ENCODE data around the gene HUNK.

Gene HUNK

DNA sequence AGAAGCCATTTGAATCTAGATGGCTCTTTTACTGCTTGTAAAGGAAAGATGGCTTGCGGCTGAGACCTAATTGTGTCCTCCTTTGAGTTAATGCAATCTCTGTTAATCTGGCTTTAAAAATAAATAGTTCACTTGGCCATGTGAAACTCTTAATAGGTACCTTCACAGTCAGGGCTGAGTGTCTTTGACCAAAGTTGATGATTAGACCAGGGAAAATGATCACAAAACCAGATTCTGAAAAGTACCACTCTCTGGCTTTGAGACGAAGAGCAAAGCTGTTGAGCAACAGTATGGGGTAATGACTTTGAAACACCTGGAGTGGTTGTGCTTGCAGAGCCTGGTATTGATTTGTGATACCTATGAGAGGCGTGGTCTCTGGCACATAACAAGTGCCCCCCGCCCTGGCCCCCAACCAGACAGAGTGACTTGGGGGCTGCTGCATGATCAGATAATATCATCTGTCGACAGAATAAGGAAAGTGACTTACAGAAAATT, 4.7 kb downstream of the HUNK start:
- DNase-seq (ENCODE audit: low read depth in 2 of 2), result no peak
- no peak overlapping the region for H3K4me3 ChIP-seq (replicated peaks in 1 of 2; ENCODE audit: low read depth in 2 of 2, low read length in 2 of 2)
- no peak for TF ChIP-seq CTCF (IDR thresholded peaks at IDR 0.05; ENCODE audit: low read depth, low read length)

DNA sequence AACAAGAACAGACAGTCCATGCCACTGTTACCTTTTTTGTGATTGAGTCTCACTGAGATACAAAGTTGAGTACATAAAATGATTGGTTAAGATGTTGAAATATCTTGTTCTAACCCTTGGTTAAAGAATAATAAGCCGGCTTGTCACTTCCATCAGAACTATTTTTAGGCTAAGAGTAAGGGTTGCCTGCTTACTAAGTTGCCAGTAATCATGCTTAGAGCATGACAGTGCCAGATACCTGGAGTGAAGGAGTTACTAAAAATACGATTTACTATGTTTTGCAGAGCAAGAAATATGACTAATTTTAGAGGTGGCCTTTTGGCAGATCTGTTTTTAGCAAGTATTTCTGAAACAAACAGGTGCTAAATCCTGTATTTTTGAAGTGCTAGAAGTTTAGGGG, 6.0 kb downstream of the HUNK start:
- no peak for TF ChIP-seq CTCF (IDR thresholded peaks at IDR 0.05; ENCODE audit: low read depth, low read length)
- H3K4me3 ChIP-seq (replicated peaks in 1 of 2; ENCODE audit: low read depth in 2 of 2, low read length in 2 of 2), result no peak overlapping the region
- no peak for DNase-seq (ENCODE audit: low read depth in 2 of 2)

DNA sequence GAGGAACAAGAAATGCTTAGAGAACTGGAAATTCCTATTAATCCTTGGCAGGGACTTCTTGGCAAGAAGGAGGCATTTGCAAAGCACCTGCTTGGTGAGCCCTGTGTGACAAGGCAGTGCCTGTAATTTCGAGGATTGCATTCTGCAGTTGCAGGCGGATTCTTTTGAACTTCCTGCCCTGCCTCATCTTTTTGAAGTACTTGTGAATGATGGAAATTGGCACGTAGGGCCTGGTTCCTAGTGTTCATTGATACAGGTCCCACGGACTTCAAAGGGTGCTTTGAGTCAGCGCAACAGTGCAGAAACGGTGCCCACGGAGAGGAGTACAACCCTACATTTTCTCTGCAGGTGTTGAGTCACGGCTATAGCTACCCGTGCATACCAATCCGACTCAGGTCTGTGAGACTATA, 6.4 kb downstream of the HUNK start:
- no peak for DNase-seq (ENCODE audit: low read depth in 2 of 2)
- TF ChIP-seq CTCF (IDR thresholded peaks at IDR 0.05; ENCODE audit: low read depth, low read length), result no peak

GRCh38 chr21:31879911-31880310, 7.1 kb downstream of the HUNK start:
- no peak for DNase-seq (ENCODE audit: low read depth in 2 of 2)
- no peak overlapping the region for H3K4me3 ChIP-seq (replicated peaks in 1 of 2; ENCODE audit: low read depth in 2 of 2, low read length in 2 of 2)
- no peak for TF ChIP-seq CTCF (IDR thresholded peaks at IDR 0.05; ENCODE audit: low read depth, low read length)

More for the DNA sequence above, 6.4 kb downstream of the HUNK start:
- no peak overlapping the region for H3K4me3 ChIP-seq (replicated peaks in 1 of 2; ENCODE audit: low read depth in 2 of 2, low read length in 2 of 2)

GRCh38 chr21:31880816-31881215, 8.0 kb downstream of the HUNK start:
- TF ChIP-seq CTCF (IDR thresholded peaks at IDR 0.05; ENCODE audit: low read depth, low read length), result no peak
- H3K4me3 ChIP-seq (replicated peaks in 1 of 2; ENCODE audit: low read depth in 2 of 2, low read length in 2 of 2), result no peak overlapping the region
- DNase-seq (ENCODE audit: low read depth in 2 of 2), result no peak

GRCh38 chr21:31882711-31883110, 9.9 kb downstream of the HUNK start:
- no peak for TF ChIP-seq CTCF (IDR thresholded peaks at IDR 0.05; ENCODE audit: low read depth, low read length)
- no peak overlapping the region for H3K4me3 ChIP-seq (replicated peaks in 1 of 2; ENCODE audit: low read depth in 2 of 2, low read length in 2 of 2)
- no peak for DNase-seq (ENCODE audit: low read depth in 2 of 2)

- H3K4me3 ChIP-seq (replicated peaks in 1 of 2; ENCODE audit: low read depth in 2 of 2, low read length in 2 of 2), result no peak overlapping the region
- TF ChIP-seq CTCF (IDR thresholded peaks at IDR 0.05; ENCODE audit: low read depth, low read length), result no peak
- no peak for DNase-seq (ENCODE audit: low read depth in 2 of 2)
Measured at GRCh38 chr21:31885146-31885545, 12.3 kb downstream of the HUNK start.
